ENCODE measurements around the gene SPAG9.

The SPAG9 gene

GRCh38 chr17:51056813-51057510, 63.7 kb downstream of the SPAG9 start:
- peaks cover 13% of the 10 kb centered on the region for H3K4me1 ChIP-seq
- in situ Hi-C loops (cut with MboI; ENCODE audit: low sequenced_read_pairs) = no loop called here
- no peaks in the 10 kb centered on the region for H3K36me3 ChIP-seq (replicated peaks)
- H3K27me3 ChIP-seq (ENCODE audit: low read depth) = no peaks in the 10 kb centered on the region
- DNase-seq (ENCODE audit: low spot score in 2 of 2) = peak; percentile 64 to 76
- no peak overlapping the region for H3K4me3 ChIP-seq
- no peaks in the 10 kb centered on the region for H3K9me3 ChIP-seq

GRCh38 chr17:51054748-51055147, 65.9 kb downstream of the SPAG9 start:
- no peaks in the 10 kb centered on the region for H3K36me3 ChIP-seq (replicated peaks)
- no peak for DNase-seq (ENCODE audit: low spot score in 2 of 2)
- H3K9me3 ChIP-seq = no peaks in the 10 kb centered on the region
- H3K4me1 ChIP-seq = peaks cover 32% of the 10 kb centered on the region
- H3K27me3 ChIP-seq (ENCODE audit: low read depth) = no peaks in the 10 kb centered on the region
- in situ Hi-C loops (cut with MboI; ENCODE audit: low sequenced_read_pairs) = no loop called here
- no peak overlapping the region for H3K4me3 ChIP-seq

- in situ Hi-C loops (cut with MboI; ENCODE audit: low sequenced_read_pairs) = no loop called here
- DNase-seq (ENCODE audit: low spot score in 2 of 2) = peak; percentile 60 to 74
- H3K36me3 ChIP-seq (replicated peaks) = no peaks in the 10 kb centered on the region
- H3K27me3 ChIP-seq (ENCODE audit: low read depth) = no peaks in the 10 kb centered on the region
- no peaks in the 10 kb centered on the region for H3K9me3 ChIP-seq
- no peak overlapping the region for H3K4me3 ChIP-seq
- H3K4me1 ChIP-seq = peaks cover 52% of the 10 kb centered on the region
Observed at GRCh38 chr17:51052235-51052634, 68.4 kb downstream of the SPAG9 start.

GRCh38 chr17:51050291-51051033, 70.2 kb downstream of the SPAG9 start:
- Histone ChIP-seq H3K4me3 (no peak overlapping the region), H3K4me1 (peaks cover 55% of the 10 kb centered on the region), H3K9me3 (no peaks in the 10 kb centered on the region), H3K36me3 (replicated peaks) (no peaks in the 10 kb centered on the region), H3K27me3 (ENCODE audit: low read depth) (no peaks in the 10 kb centered on the region)
- in situ Hi-C loops (cut with MboI; ENCODE audit: low sequenced_read_pairs) = no loop called here
- DNase-seq (ENCODE audit: low spot score in 2 of 2) = peak in 1 of 2 experiments; percentile 18

- Histone ChIP-seq H3K27me3 (ENCODE audit: low read depth) (no peaks in the 10 kb centered on the region), H3K36me3 (replicated peaks) (no peaks in the 10 kb centered on the region), H3K4me1 (peaks cover 76% of the 10 kb centered on the region), H3K4me3 (peak overlapping the region; percentile 24), H3K9me3 (no peaks in the 10 kb centered on the region)
- in situ Hi-C loops (cut with MboI; ENCODE audit: low sequenced_read_pairs) = no loop called here
- DNase-seq (ENCODE audit: low spot score in 2 of 2) = peak; percentile 89 to 96
Observed at GRCh38 chr17:51046514-51047384, 73.9 kb downstream of the SPAG9 start.

GRCh38 chr17:51046046-51046445, 74.6 kb downstream of the SPAG9 start:
- no peaks in the 10 kb centered on the region for H3K36me3 ChIP-seq (replicated peaks)
- H3K27me3 ChIP-seq (ENCODE audit: low read depth) = no peaks in the 10 kb centered on the region
- peak overlapping the region; percentile 24 for H3K4me3 ChIP-seq
- in situ Hi-C loops (cut with MboI; ENCODE audit: low sequenced_read_pairs) = no loop called here
- peaks cover 71% of the 10 kb centered on the region for H3K4me1 ChIP-seq
- no peaks in the 10 kb centered on the region for H3K9me3 ChIP-seq
- DNase-seq (ENCODE audit: low spot score in 2 of 2) = peak; percentile 17 to 92

- in situ Hi-C loops (cut with MboI; ENCODE audit: low sequenced_read_pairs) = no loop called here
- Histone ChIP-seq H3K4me1 (peaks cover 69% of the 10 kb centered on the region), H3K4me3 (peak overlapping the region; percentile 24), H3K36me3 (replicated peaks) (no peaks in the 10 kb centered on the region), H3K9me3 (no peaks in the 10 kb centered on the region), H3K27me3 (ENCODE audit: low read depth) (no peaks in the 10 kb centered on the region)
- peak; percentile 58 to 100 for DNase-seq (ENCODE audit: low spot score in 2 of 2)
Observed at GRCh38 chr17:51045621-51046020, 75.0 kb downstream of the SPAG9 start.

GRCh38 chr17:51044976-51045375, 75.7 kb downstream of the SPAG9 start:
- Histone ChIP-seq H3K9me3 (no peaks in the 10 kb centered on the region), H3K4me3 (peak overlapping the region; percentile 0; the same call in 1 of the 2 replicates), H3K4me1 (peaks cover 63% of the 10 kb centered on the region), H3K27me3 (ENCODE audit: low read depth) (no peaks in the 10 kb centered on the region), H3K36me3 (replicated peaks) (no peaks in the 10 kb centered on the region)
- in situ Hi-C loops (cut with MboI; ENCODE audit: low sequenced_read_pairs) = no loop called here
- peak; percentile 66 to 70 for DNase-seq (ENCODE audit: low spot score in 2 of 2)

- Histone ChIP-seq H3K27me3 (ENCODE audit: low read depth) (no peaks in the 10 kb centered on the region), H3K36me3 (replicated peaks) (0 out of 2 replicates have a peak, but pooled peaks cover 7% of the 10 kb centered on the region), H3K4me1 (peaks cover 4% of the 10 kb centered on the region), H3K4me3 (no peak overlapping the region), H3K9me3 (no peaks in the 10 kb centered on the region)
- in situ Hi-C loops (cut with MboI; ENCODE audit: low sequenced_read_pairs) = no loop called here
- DNase-seq (ENCODE audit: low spot score in 2 of 2) = no peak
Observed at GRCh38 chr17:51036084-51036483, 84.6 kb downstream of the SPAG9 start.

GRCh38 chr17:51035431-51035830, 85.2 kb downstream of the SPAG9 start:
- in situ Hi-C loops (cut with MboI; ENCODE audit: low sequenced_read_pairs) = no loop called here
- Histone ChIP-seq H3K27me3 (ENCODE audit: low read depth) (no peaks in the 10 kb centered on the region), H3K36me3 (replicated peaks) (0 out of 2 replicates have a peak, but pooled peaks cover 7% of the 10 kb centered on the region), H3K9me3 (no peaks in the 10 kb centered on the region), H3K4me1 (peaks cover 4% of the 10 kb centered on the region), H3K4me3 (no peak overlapping the region)
- DNase-seq (ENCODE audit: low spot score in 2 of 2) = no peak

GRCh38 chr17:51034800-51035199, 85.9 kb downstream of the SPAG9 start:
- in situ Hi-C loops (cut with MboI; ENCODE audit: low sequenced_read_pairs) = no loop called here
- DNase-seq (ENCODE audit: low spot score in 2 of 2) = no peak
- 0 out of 2 replicates have a peak, but pooled peaks cover 7% of the 10 kb centered on the region for H3K36me3 ChIP-seq (replicated peaks)

GRCh38 chr17:51032850-51033249, 87.8 kb downstream of the SPAG9 start:
- Histone ChIP-seq H3K36me3 (replicated peaks) (peaks cover 7% of the 10 kb centered on the region; the same call in 1 of the 2 replicates), H3K4me3 (no peak overlapping the region), H3K4me1 (peaks cover 12% of the 10 kb centered on the region), H3K9me3 (no peaks in the 10 kb centered on the region), H3K27me3 (ENCODE audit: low read depth) (no peaks in the 10 kb centered on the region)
- in situ Hi-C loops (cut with MboI; ENCODE audit: low sequenced_read_pairs) = no loop called here
- no peak for DNase-seq (ENCODE audit: low spot score in 2 of 2)

More at GRCh38 chr17:51034800-51035199, 85.9 kb downstream of the SPAG9 start:
- Histone ChIP-seq H3K4me1 (peaks cover 4% of the 10 kb centered on the region), H3K4me3 (no peak overlapping the region), H3K9me3 (no peaks in the 10 kb centered on the region), H3K27me3 (ENCODE audit: low read depth) (no peaks in the 10 kb centered on the region)

- Histone ChIP-seq H3K9me3 (no peaks in the 10 kb centered on the region), H3K36me3 (replicated peaks) (peaks cover 7% of the 10 kb centered on the region; the same call in 1 of the 2 replicates), H3K4me1 (peaks cover 8% of the 10 kb centered on the region; the same call in 1 of the 2 replicates), H3K27me3 (ENCODE audit: low read depth) (no peaks in the 10 kb centered on the region), H3K4me3 (no peak overlapping the region)
- in situ Hi-C loops (cut with MboI; ENCODE audit: low sequenced_read_pairs) = no loop called here
- no peak for DNase-seq (ENCODE audit: low spot score in 2 of 2)
Observed at GRCh38 chr17:51029568-51030463, 90.9 kb downstream of the SPAG9 start.
